Muscle layer of duodenum (tissue), 2 donors: Measurements from ENCODE around the gene PRKCD.
A peak's percentile ranks its signal among the peaks of the same experiment; 100 is the strongest.

Source experiments
- H3K27ac ChIP-seq: one replicate; pipeline ENCODE4 v1.7.0; 2013; ENCODE audit warnings: mild to moderate bottlenecking, low read length
- H3K27me3 ChIP-seq: one replicate; pipeline ENCODE4 v1.7.0; 2013; ENCODE audit warnings: low read depth, mild to moderate bottlenecking, control low read depth, low read length
- H3K36me3 ChIP-seq, 2 donors: one replicate each; pipeline ENCODE4 v1.7.0; 2013; ENCODE audit warnings: low read length in 2 of 2, control low read depth in 1 of 2, mild to moderate bottlenecking in 1 of 2; ENCODE audit not compliant: insufficient read depth in 2 of 2, control insufficient read depth in 1 of 2
- H3K4me1 ChIP-seq, 2 donors: one replicate each; pipeline ENCODE4 v1.7.0; 2013; ENCODE audit warnings: low read length in 2 of 2, mild to moderate bottlenecking in 2 of 2, control low read depth in 1 of 2, moderate library complexity in 1 of 2; ENCODE audit not compliant: insufficient read depth in 2 of 2, control insufficient read depth in 1 of 2
- H3K4me3 ChIP-seq, 2 donors: one replicate each; pipeline ENCODE4 v1.7.0; 2013; ENCODE audit warnings: low read length in 2 of 2, low read depth in 1 of 2, mild to moderate bottlenecking in 1 of 2
- H3K9me3 ChIP-seq, 2 donors: one replicate each; pipeline ENCODE4 v1.7.0; 2013; ENCODE audit warnings: low read length in 2 of 2, control low read depth in 1 of 2, mild to moderate bottlenecking in 1 of 2; ENCODE audit not compliant: control insufficient read depth in 1 of 2
- donor health status: healthy.

Gene PRKCD

GRCh38 chr3:53188136-53188685, 27.2 kb downstream of the PRKCD start:
- Histone ChIP-seq H3K36me3 (peaks cover 49 to 67% of the 10 kb centered on the region in 2 donors), H3K27ac (no peak overlapping the region), H3K27me3 (no peaks in the 10 kb centered on the region), H3K4me1 (peaks cover 0 to 2% of the 10 kb centered on the region in 2 donors), H3K9me3 (no peaks in the 10 kb centered on the region), H3K4me3 (no peak overlapping the region)

GRCh38 chr3:53188720-53189119, 27.7 kb downstream of the PRKCD start:
- Histone ChIP-seq H3K4me1 (peaks cover 0 to 7% of the 10 kb centered on the region in 2 donors), H3K36me3 (peaks cover 47 to 62% of the 10 kb centered on the region in 2 donors), H3K27me3 (no peaks in the 10 kb centered on the region), H3K4me3 (no peak overlapping the region), H3K27ac (no peak overlapping the region), H3K9me3 (no peaks in the 10 kb centered on the region)

- peaks cover 0 to 13% of the 10 kb centered on the region in 2 donors for H3K4me1 ChIP-seq
- no peaks in the 10 kb centered on the region for H3K9me3 ChIP-seq
- peaks cover 47 to 61% of the 10 kb centered on the region in 2 donors for H3K36me3 ChIP-seq
- H3K27me3 ChIP-seq, result no peaks in the 10 kb centered on the region
- H3K27ac ChIP-seq, result no peak overlapping the region
- no peak overlapping the region for H3K4me3 ChIP-seq
These were observed 28.3 kb downstream of the PRKCD start for GRCh38 chr3:53189276-53189675.

GRCh38 chr3:53190659-53191058, 29.6 kb downstream of the PRKCD start:
- Histone ChIP-seq H3K36me3 (peaks cover 37 to 51% of the 10 kb centered on the region in 2 donors), H3K9me3 (no peaks in the 10 kb centered on the region), H3K4me1 (peaks cover 0 to 26% of the 10 kb centered on the region in 2 donors), H3K4me3 (no peak overlapping the region), H3K27me3 (no peaks in the 10 kb centered on the region), H3K27ac (no peak overlapping the region)

- peaks cover 0 to 33% of the 10 kb centered on the region in 2 donors for H3K4me1 ChIP-seq
- H3K27me3 ChIP-seq, result no peaks in the 10 kb centered on the region
- H3K36me3 ChIP-seq, result peaks cover 26 to 39% of the 10 kb centered on the region in 2 donors
- H3K9me3 ChIP-seq, result no peaks in the 10 kb centered on the region
- H3K4me3 ChIP-seq, result no peak overlapping the region
- H3K27ac ChIP-seq, result no peak overlapping the region
These were observed 30.9 kb downstream of the PRKCD start for GRCh38 chr3:53191836-53192480.

DNA sequence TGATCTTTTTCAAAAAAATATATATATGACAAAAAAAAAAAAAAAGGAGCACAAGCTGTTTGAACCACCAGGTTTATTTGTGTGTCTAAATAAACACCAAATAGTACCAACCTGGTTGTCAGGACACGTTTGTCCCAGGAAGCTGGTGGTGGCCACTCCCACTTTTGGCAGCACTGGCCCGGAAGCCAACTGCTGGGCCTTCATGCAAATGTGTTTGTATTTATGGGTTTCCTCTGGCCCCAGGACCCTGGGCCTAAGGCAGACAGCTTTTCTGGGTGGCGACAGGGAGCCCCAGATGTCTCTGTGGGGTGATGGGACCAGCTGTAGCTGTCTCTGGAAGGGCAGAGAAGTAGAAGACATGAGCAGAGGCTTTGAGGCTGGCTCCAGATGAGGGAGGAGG, 31.6 kb downstream of the PRKCD start:
- Histone ChIP-seq H3K27me3 (no peaks in the 10 kb centered on the region), H3K4me3 (no peak overlapping the region), H3K9me3 (no peaks in the 10 kb centered on the region), H3K4me1 (peaks cover 0 to 33% of the 10 kb centered on the region in 2 donors), H3K27ac (no peak overlapping the region), H3K36me3 (peaks cover 20 to 33% of the 10 kb centered on the region in 2 donors)

DNA sequence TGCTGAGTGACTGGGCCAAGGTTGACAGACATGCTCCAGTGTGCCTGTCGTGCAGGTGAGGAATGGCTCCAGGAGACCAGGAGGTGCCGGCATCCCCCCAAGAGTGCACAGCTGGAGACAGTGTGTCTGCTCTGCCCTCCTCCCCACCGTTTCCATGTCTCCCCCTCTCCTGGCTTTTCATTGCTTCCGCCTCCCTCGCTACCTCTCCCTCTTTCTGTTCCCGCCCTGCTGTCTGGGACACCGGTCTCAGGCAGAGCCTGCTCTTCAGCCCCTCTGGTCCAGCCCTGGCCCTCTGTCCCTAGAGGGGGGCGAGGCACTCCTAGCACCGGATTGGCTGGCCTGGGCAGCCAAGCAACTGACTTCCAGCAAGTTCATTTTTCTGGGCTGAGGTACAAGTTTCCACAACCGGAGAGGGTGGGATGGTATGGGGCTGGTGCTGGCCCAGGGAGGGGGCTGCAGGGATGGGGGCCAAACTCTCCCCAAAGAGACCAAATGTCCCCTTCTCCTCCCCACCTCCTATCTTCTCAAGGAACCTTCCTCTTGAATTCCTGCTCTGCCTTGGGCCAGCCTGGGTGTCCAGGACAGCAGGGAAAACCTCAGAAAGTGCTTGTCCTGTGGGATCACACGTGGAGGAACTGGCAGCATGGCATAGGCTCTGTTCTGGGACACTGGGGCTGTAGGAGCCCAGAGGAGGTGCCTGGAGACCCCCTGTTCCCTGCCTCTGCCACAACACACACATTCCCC, 32.6 kb downstream of the PRKCD start:
- H3K4me1 ChIP-seq, result peaks cover 0 to 33% of the 10 kb centered on the region in 2 donors
- H3K4me3 ChIP-seq, result no peak overlapping the region
- H3K36me3 ChIP-seq, result peaks cover 16 to 26% of the 10 kb centered on the region in 2 donors
- H3K27me3 ChIP-seq, result no peaks in the 10 kb centered on the region
- H3K9me3 ChIP-seq, result no peaks in the 10 kb centered on the region
- H3K27ac ChIP-seq, result peak overlapping the region; percentile 65

DNA sequence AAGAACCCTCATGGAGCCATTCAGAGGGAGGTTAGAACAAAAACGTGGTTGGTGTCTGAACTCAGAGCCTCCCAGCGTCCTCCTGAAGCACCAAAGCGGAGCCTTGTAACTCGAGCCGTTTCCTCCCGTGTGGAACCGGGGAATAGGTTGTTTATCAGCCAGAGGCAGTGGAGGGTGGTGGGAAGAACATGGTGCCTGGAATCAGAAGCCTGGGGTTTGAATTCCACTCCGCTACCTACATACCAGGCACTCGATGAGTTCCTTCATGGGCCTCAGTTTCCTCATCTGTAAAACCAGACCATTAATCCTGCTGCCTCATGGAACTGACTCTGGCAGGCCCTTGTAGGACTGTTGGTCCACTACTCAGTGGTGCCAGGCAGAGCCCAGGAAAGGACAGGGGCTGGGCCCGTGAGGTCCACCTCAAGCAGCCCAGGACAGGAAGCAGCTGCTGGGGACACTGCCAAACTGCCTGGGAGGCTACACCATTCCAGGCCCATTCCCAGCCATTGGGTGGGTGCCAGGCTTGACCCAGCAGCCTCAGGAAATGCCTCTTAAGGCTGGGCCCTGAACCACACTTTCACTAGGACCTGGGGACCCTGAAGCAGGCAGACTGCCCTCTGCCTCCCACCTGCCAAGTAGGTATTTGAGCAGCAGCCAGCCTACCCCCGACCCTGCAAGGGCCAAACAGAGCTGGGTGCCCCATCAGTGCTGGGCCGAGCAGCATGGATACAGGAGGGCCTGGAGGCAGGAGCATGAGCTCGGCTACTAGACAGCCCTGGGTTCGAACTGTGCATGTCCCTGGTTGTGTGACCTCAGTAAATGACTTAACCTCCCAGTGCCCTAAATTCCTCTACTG, 33.4 kb downstream of the PRKCD start:
- Histone ChIP-seq H3K4me1 (peaks cover 0 to 33% of the 10 kb centered on the region in 2 donors), H3K4me3 (no peak overlapping the region), H3K9me3 (no peaks in the 10 kb centered on the region), H3K27ac (peak overlapping the region; percentile 65), H3K36me3 (peaks cover 11 to 18% of the 10 kb centered on the region in 2 donors), H3K27me3 (no peaks in the 10 kb centered on the region)

DNA sequence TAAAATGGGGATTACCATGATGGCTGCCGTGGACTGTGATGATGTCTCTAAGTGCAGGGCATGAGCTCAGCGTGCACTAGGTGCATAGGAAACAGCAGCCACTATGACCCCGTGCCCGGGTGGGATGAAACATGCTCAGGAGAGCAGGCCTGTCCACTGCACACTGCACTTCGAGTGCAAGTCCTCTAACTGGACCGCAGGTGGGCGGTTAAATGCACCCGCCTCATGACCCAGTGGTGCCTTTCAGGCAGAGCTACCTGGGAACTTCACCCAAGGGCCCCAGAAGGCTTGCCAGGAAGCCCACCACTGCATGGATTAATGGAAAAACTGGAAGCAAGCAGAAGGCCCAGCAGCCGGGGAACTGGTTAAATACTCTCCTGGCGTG, 34.0 kb downstream of the PRKCD start:
- H3K36me3 ChIP-seq, result peaks cover 4 to 12% of the 10 kb centered on the region in 2 donors
- no peaks in the 10 kb centered on the region for H3K27me3 ChIP-seq
- peaks cover 0 to 33% of the 10 kb centered on the region in 2 donors for H3K4me1 ChIP-seq
- no peak overlapping the region for H3K27ac ChIP-seq
- H3K9me3 ChIP-seq, result no peaks in the 10 kb centered on the region
- H3K4me3 ChIP-seq, result no peak overlapping the region

- Histone ChIP-seq H3K27ac (no peak overlapping the region), H3K27me3 (no peaks in the 10 kb centered on the region), H3K4me1 (peaks cover 0 to 33% of the 10 kb centered on the region in 2 donors), H3K4me3 (no peak overlapping the region), H3K36me3 (peaks cover 3 to 9% of the 10 kb centered on the region in 2 donors), H3K9me3 (no peaks in the 10 kb centered on the region)
These were observed 34.9 kb downstream of the PRKCD start for GRCh38 chr3:53195602-53196574.
